ENCODE results near the gene SUSD5. TPM values are rescaled to one million over a fixed set of nuclear protein-coding genes. Genes with fewer than 3 reads are reported as not detected.

SUSD5 gene
- total RNA-seq, 4 donors from 2014 or later: 0.13 to 1.2 (median 0.76) TPM; not detected in 1

GRCh38 chr3:33240261-33240660, 21.7 kb upstream of the SUSD5 start:
- Histone ChIP-seq H3K4me3 (no peak overlapping the region), H3K36me3 (no peaks in the 10 kb centered on the region), H3K27me3 (peaks cover 0 to 6% (median 0%) of the 10 kb centered on the region in 4 donors), H3K27ac (no peak overlapping the region), H3K9me3 (no peaks in the 10 kb centered on the region), H3K4me1 (no peaks in the 10 kb centered on the region)
- DNase-seq: no peak
- intact Hi-C loops (cut with DNase I): no loop called here
- 67% methylated on average over 1 of the region's 1 CpG; no CpG with 5 or more reads in 1 of the 2 donors for WGBS, 2 donors
- TF ChIP-seq CTCF (IDR thresholded peaks at IDR 0.05) (no peak), POLR2A (IDR thresholded peaks at IDR 0.05) (no peak)

- no peak overlapping the region for H3K27ac ChIP-seq
- 89 to 93% methylated on average over 1 of the region's 1 CpG for WGBS, 2 donors
- intact Hi-C loops (cut with DNase I): no loop called here
- no peaks in the 10 kb centered on the region for H3K36me3 ChIP-seq
- DNase-seq: no peak
- H3K27me3 ChIP-seq: no peaks in the 10 kb centered on the region
- H3K4me3 ChIP-seq: no peak overlapping the region
- no peaks in the 10 kb centered on the region for H3K9me3 ChIP-seq
- H3K4me1 ChIP-seq: no peaks in the 10 kb centered on the region
- TF ChIP-seq CTCF (IDR thresholded peaks at IDR 0.05) (no peak), POLR2A (IDR thresholded peaks at IDR 0.05) (no peak)
These were observed 20.3 kb upstream of the SUSD5 start for GRCh38 chr3:33238923-33239322.

DNA sequence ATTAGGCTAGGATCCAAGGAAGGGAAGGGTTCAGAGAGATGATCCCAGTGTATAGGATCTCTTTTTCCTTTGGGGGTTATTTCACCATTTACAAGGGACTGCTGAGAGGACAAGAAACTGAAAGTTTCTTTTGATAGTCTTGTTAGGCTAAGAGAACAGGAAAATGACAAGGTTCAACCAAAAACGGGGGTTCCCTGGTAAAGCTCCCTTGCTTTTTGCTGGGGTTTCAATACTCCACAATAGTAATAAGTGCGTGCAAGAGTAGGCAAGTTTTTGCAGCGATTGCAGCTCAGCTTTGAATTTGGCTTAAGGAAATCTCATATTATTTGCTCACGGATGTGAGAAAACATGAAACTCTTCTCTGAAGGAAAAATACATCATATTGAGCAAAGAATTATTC, 18.8 kb upstream of the SUSD5 start:
- DNase-seq: no peak
- no peaks in the 10 kb centered on the region for H3K4me1 ChIP-seq
- H3K27me3 ChIP-seq: no peaks in the 10 kb centered on the region
- WGBS, 2 donors: 82 to 84% methylated on average over 4 of the region's 4 CpGs
- no peaks in the 10 kb centered on the region for H3K36me3 ChIP-seq
- H3K9me3 ChIP-seq: no peaks in the 10 kb centered on the region
- intact Hi-C loops (cut with DNase I): no loop called here
- H3K27ac ChIP-seq: no peak overlapping the region
- no peak for TF ChIP-seq CTCF (IDR thresholded peaks at IDR 0.05)
- no peak for TF ChIP-seq POLR2A (IDR thresholded peaks at IDR 0.05)
- H3K4me3 ChIP-seq: no peak overlapping the region

DNA sequence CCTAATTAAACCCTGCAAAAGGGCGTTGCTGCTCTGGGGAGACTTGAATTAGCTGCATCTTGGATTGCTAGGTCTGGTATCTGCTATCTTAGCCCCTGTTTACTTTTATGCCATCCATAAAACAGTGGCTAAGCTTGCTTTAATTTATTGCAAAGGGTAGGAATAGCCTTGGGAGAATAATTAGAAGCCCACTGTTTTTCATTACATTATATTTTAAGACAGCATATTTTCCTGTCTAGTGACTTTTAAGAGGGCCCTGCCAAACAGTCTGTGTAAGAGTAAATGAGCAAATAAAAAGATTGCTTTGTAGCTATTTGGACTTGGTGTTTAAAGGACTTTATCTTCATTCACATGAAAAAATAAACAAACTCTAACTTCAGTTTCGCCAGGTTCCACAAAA, 17.4 kb upstream of the SUSD5 start:
- Histone ChIP-seq H3K27me3 (no peaks in the 10 kb centered on the region), H3K9me3 (no peaks in the 10 kb centered on the region), H3K27ac (no peak overlapping the region), H3K36me3 (no peaks in the 10 kb centered on the region), H3K4me1 (no peaks in the 10 kb centered on the region), H3K4me3 (no peak overlapping the region)
- intact Hi-C loops (cut with DNase I): no loop called here
- DNase-seq: no peak
- TF ChIP-seq CTCF (IDR thresholded peaks at IDR 0.05): no peak
- TF ChIP-seq POLR2A (IDR thresholded peaks at IDR 0.05): no peak
- WGBS, 2 donors: 31 to 62% methylated on average over 1 to 2 of the region's 2 CpGs

DNA sequence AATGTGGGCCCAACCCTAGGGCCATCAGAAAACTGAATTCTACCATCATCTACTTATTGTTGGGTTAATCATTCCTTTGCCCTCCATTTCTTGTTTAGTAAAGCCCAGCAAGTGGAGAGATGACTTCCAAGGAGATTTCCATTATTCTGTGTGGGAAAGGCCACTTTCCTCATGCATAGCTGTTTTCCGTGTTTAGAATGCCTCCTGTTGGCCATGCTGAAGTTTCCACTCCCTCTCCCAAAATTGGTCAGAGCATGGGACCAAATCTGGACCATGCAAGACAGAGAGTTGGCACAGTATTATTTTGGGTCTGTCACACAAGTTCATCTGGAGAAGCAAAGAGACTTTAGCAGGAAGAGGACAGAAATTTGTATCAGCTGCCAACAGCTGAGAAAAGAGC, 15.3 kb upstream of the SUSD5 start:
- WGBS, 2 donors: 80% methylated on average over 1 of the region's 1 CpG
- Histone ChIP-seq H3K4me1 (no peaks in the 10 kb centered on the region), H3K36me3 (no peaks in the 10 kb centered on the region), H3K4me3 (no peak overlapping the region), H3K27ac (no peak overlapping the region), H3K9me3 (no peaks in the 10 kb centered on the region), H3K27me3 (peaks cover 0 to 9% (median 0%) of the 10 kb centered on the region in 4 donors)
- intact Hi-C loops (cut with DNase I): no loop called here
- no peak for TF ChIP-seq POLR2A (IDR thresholded peaks at IDR 0.05)
- no peak for TF ChIP-seq CTCF (IDR thresholded peaks at IDR 0.05)
- no peak for DNase-seq
